ENCODE data around the gene DNAAF5. TPM values are rescaled to one million over a fixed set of nuclear protein-coding genes. Genes with fewer than 3 reads are reported as not detected.
A peak's percentile ranks its signal among the peaks of the same experiment; 100 is the strongest.
"Not testable (repeated sequence)": the region's sequence is repeated elsewhere in the genome, so short reads cannot be mapped to it uniquely, and the experiment has no call there.

Gene DNAAF5
- total and polyA plus RNA-seq, 12 donors: 10.4 to 30.0 (median 24.7) TPM

- Histone ChIP-seq H3K36me3 (peaks cover 0 to 21% (median 0%) of the 10 kb centered on the region in 9 donors), H3K27me3 (no peaks in the 10 kb centered on the region), H3K4me3 (no peak overlapping the region), H3K4me1 (peaks cover 0 to 12% (median 0%) of the 10 kb centered on the region in 9 donors), H3K9me3 (no peaks in the 10 kb centered on the region), H3K27ac (no peak overlapping the region)
- intact Hi-C loops (cut with DNase I): no loop called here
- DNase-seq: no peak
- TF ChIP-seq CTCF (IDR thresholded peaks at IDR 0.05): no peak
- no peak for ATAC-seq
- WGBS, 2 donors: 32 to 60% methylated on average over 5 of the region's 5 CpGs
Measured at GRCh38 chr7:791519-791918, 65.0 kb downstream of the DNAAF5 start.

- H3K36me3 ChIP-seq: peaks cover 0 to 10% (median 0%) of the 10 kb centered on the region in 9 donors
- H3K4me1 ChIP-seq: peaks cover 0 to 12% (median 0%) of the 10 kb centered on the region in 9 donors
- TF ChIP-seq CTCF (IDR thresholded peaks at IDR 0.05): no peak
- peak overlapping the region in 2 of 10 donors; percentile 23 for H3K27ac ChIP-seq
- H3K9me3 ChIP-seq: no peaks in the 10 kb centered on the region
- no peak for DNase-seq
- 69 to 78% methylated on average over 5 of the region's 5 CpGs for WGBS, 2 donors
- peak in 1 of 8 donors; percentile 63 for ATAC-seq
- H3K4me3 ChIP-seq: no peak overlapping the region
- H3K27me3 ChIP-seq: no peaks in the 10 kb centered on the region
- intact Hi-C loops (cut with DNase I): no loop called here
Measured at GRCh38 chr7:794207-794606, 67.7 kb downstream of the DNAAF5 start.

- H3K4me1 ChIP-seq: peaks cover 0 to 12% (median 0%) of the 10 kb centered on the region in 9 donors
- intact Hi-C loops (cut with DNase I): no loop called here
- H3K4me3 ChIP-seq: no peak overlapping the region
- TF ChIP-seq CTCF (IDR thresholded peaks at IDR 0.05): no peak
- DNase-seq (no peak), ATAC-seq (peak in 2 of 8 donors; percentile 20 to 48)
- H3K27me3 ChIP-seq: no peaks in the 10 kb centered on the region
- peaks cover 0 to 5% (median 0%) of the 10 kb centered on the region in 9 donors for H3K36me3 ChIP-seq
- H3K9me3 ChIP-seq: no peaks in the 10 kb centered on the region
- 96 to 97% methylated on average over 31 of the region's 31 CpGs for WGBS, 2 donors
- H3K27ac ChIP-seq: no peak overlapping the region
Measured at GRCh38 chr7:794671-795329, 68.3 kb downstream of the DNAAF5 start.

- ATAC-seq; DNase-seq; H3K36me3 ChIP-seq; H3K4me3 ChIP-seq; intact Hi-C loops (cut with DNase I); H3K27me3 ChIP-seq; H3K9me3 ChIP-seq; H3K27ac ChIP-seq: not testable (repeated sequence)
- 74 to 75% methylated on average over 8 of the region's 10 CpGs for WGBS, 2 donors
- H3K4me1 ChIP-seq: peaks cover 0 to 19% (median 4%) of the 10 kb centered on the region in 9 donors
Measured at GRCh38 chr7:796434-797169, 70.1 kb downstream of the DNAAF5 start.

All from heart right ventricle (tissue), 16 donors.